IMR-90 (cell line): Measurements from ENCODE around the gene RAPGEF3. TPM values are rescaled to one million over a fixed set of nuclear protein-coding genes. Genes with fewer than 3 reads are reported as not detected.

Source experiments
- ATAC-seq: fragments of 200-7000 bp; cut with Tn5 transposase; 2 replicates; pipeline ENCODE4 v1.9.1; 2020; ENCODE audit warnings: low read depth, mild to moderate bottlenecking, moderate library complexity
- BruUV-seq: library from RNA; stranded (reverse); fragments of 400-500 nt; replicated peaks from 2 replicates; lab custom pipeline; 2021; lab: Mats Ljungman, UMichigan
- CTCF ChIA-PET: fragments of 300-600 bp; formaldehyde crosslinking; extraction: SDS; loops from one replicate; lab custom pipeline; 2021; ENCODE audit warnings: antibody characterized with exemption; lab: Yijun Ruan, JAX
- POLR2A ChIA-PET: fragments of 300-600 bp; sonication (Branson Sonifier 250); formaldehyde crosslinking; loops from one replicate; lab custom pipeline; 2022; ENCODE audit warnings: antibody characterized with exemption; ENCODE audit not compliant: unreplicated experiment; lab: Charles Lee
- DNase-seq: peaks from one replicate; pipeline ENCODE4 v3.0.0; 2013
- H2AFZ ChIP-seq: replicated peaks from 2 replicates; pipeline ENCODE3; 2013; ENCODE audit warnings: low read length, mild to moderate bottlenecking; ENCODE audit not compliant: poor library complexity
- H2AK5ac ChIP-seq: 2 replicates; pipeline ENCODE4 v1.6.1; 2013; ENCODE audit warnings: low read depth, low read length, inconsistent platforms
- H2AK9ac ChIP-seq: replicated peaks from 2 replicates; pipeline ENCODE3; 2013; ENCODE audit warnings: mild to moderate bottlenecking, low read depth, low read length, moderate library complexity; ENCODE audit not compliant: poor library complexity
- H2BK120ac ChIP-seq: 2 replicates; pipeline ENCODE4 v1.6.1; 2013; ENCODE audit warnings: low read depth, low read length, inconsistent platforms
- H2BK15ac ChIP-seq: 3 replicates; pipeline ENCODE4 v1.6.1; 2013; ENCODE audit warnings: low read depth, low read length, inconsistent platforms
- H2BK20ac ChIP-seq: 2 replicates; pipeline ENCODE4 v1.6.1; 2013; ENCODE audit warnings: low read depth, mild to moderate bottlenecking, inconsistent platforms, low read length, moderate library complexity
- H2BK5ac ChIP-seq: 2 replicates; pipeline ENCODE4 v1.6.1; 2013; ENCODE audit warnings: mild to moderate bottlenecking, low read depth, low read length, inconsistent platforms; ENCODE audit not compliant: poor library complexity, severe bottlenecking
- H3K14ac ChIP-seq: replicated peaks from 2 replicates; pipeline ENCODE4 v1.6.1; 2013; ENCODE audit warnings: low read depth, low read length, inconsistent platforms
- H3K18ac ChIP-seq: 2 replicates; pipeline ENCODE4 v1.6.1; 2013; ENCODE audit warnings: low read depth, low read length, control low read depth
- H3K23ac ChIP-seq: 2 replicates; pipeline ENCODE4 v1.6.1; 2013; ENCODE audit warnings: low read depth, low read length, inconsistent platforms
- H3K27ac ChIP-seq: 2 replicates; pipeline ENCODE4 v1.5.1; 2013; ENCODE audit warnings: mild to moderate bottlenecking, control low read depth, low read length; ENCODE audit not compliant: insufficient read depth
- H3K27me3 ChIP-seq: 2 replicates; pipeline ENCODE4 v1.6.1; 2013; ENCODE audit warnings: low read length; ENCODE audit not compliant: control insufficient read depth, insufficient read depth
- H3K36me3 ChIP-seq: 2 replicates; pipeline ENCODE4 v1.6.1; 2013; ENCODE audit warnings: low read length, mixed read lengths; ENCODE audit not compliant: control insufficient read depth, insufficient read depth
- H3K4ac ChIP-seq: 2 replicates; pipeline ENCODE4 v1.6.1; 2013; ENCODE audit warnings: low read depth, low read length, inconsistent platforms
- H3K4me1 ChIP-seq: 2 replicates; pipeline ENCODE4 v1.6.1; 2013; ENCODE audit warnings: low read length, mixed read lengths; ENCODE audit not compliant: control insufficient read depth, insufficient read depth
- H3K4me2 ChIP-seq: 2 replicates; pipeline ENCODE4 v1.6.1; 2013; ENCODE audit warnings: low read depth, mild to moderate bottlenecking, control low read depth, low read length, moderate library complexity
- H3K4me3 ChIP-seq: 2 replicates; pipeline ENCODE4 v1.5.1; 2013; ENCODE audit warnings: low read depth, mild to moderate bottlenecking, control low read depth, low read length, moderate library complexity; ENCODE audit not compliant: insufficient read depth
- H3K56ac ChIP-seq: 2 replicates; pipeline ENCODE4 v1.6.1; 2013; ENCODE audit warnings: low read length, inconsistent platforms; ENCODE audit not compliant: insufficient read depth; ENCODE audit errors: extremely low read depth
- H3K79me1 ChIP-seq, 2 experiments: 2 replicates each; pipeline ENCODE4 v1.6.1; 2013; ENCODE audit warnings: low read length in 2 of 2, inconsistent platforms in 1 of 2, low read depth in 1 of 2
- H3K9ac ChIP-seq: 2 replicates; pipeline ENCODE4 v1.6.1; 2013; ENCODE audit warnings: low read depth, low read length, control low read depth
- H3K9me1 ChIP-seq: 2 replicates; pipeline ENCODE4 v1.6.1; 2013; ENCODE audit warnings: low read length, inconsistent platforms; ENCODE audit not compliant: insufficient read depth
- H3K9me3 ChIP-seq: 2 replicates; pipeline ENCODE4 v1.6.1; 2013; ENCODE audit warnings: low read length; ENCODE audit not compliant: control insufficient read depth, insufficient read depth
- H4K20me1 ChIP-seq: 2 replicates; pipeline ENCODE4 v1.6.1; 2013; ENCODE audit warnings: low read length, inconsistent platforms; ENCODE audit not compliant: insufficient read depth
- H4K5ac ChIP-seq: 2 replicates; pipeline ENCODE4 v1.6.1; 2013; ENCODE audit warnings: mild to moderate bottlenecking, low read depth, low read length, control low read depth
- H4K8ac ChIP-seq, 2 experiments: 2 replicates each; pipeline ENCODE4 v1.6.1; 2013; ENCODE audit warnings: low read depth in 2 of 2, low read length in 2 of 2, control low read depth in 1 of 2, inconsistent platforms in 1 of 2
- H4K91ac ChIP-seq: 2 replicates; pipeline ENCODE4 v1.6.1; 2013; ENCODE audit warnings: low read depth, low read length, inconsistent platforms; ENCODE audit not compliant: insufficient read depth
- RAD21 ChIP-seq: IDR thresholded peaks from 2 replicates; pipeline ENCODE4 v1.6.1; 2012; ENCODE audit warnings: low read length, improper control_type of control experiment
- RCOR1 ChIP-seq: IDR thresholded peaks from 2 replicates; pipeline ENCODE4 v1.6.1; 2012; ENCODE audit warnings: mild to moderate bottlenecking, low read length, improper control_type of control experiment; ENCODE audit not compliant: insufficient replicate concordance
- WGBS, 2 experiments: methylation state at CpG; one replicate each; pipeline versions ENCODE4 v1.1.5 to v1.1.7; 2013; ENCODE audit warnings: missing lambda C conversion rate in 2 of 2; ENCODE audit not compliant: insufficient read length in 1 of 2; ENCODE audit errors: extremely low coverage in 2 of 2; 5-methylcytosine and 5-hydroxymethylcytosine counted together
- dilution Hi-C: fragments of 300-500 bp; cut with HindIII; formaldehyde crosslinking; loops from one replicate; pipeline ENCODE4 v1.14.3; 2018; ENCODE audit warnings: low sequenced_read_pairs; ENCODE audit not compliant: unreplicated experiment
- in situ Hi-C: fragments of 300-500 bp; cut with MboI; formaldehyde crosslinking; loops from 3 replicates; pipeline ENCODE4 v1.14.3; 2019; ENCODE audit warnings: low sequenced_read_pairs, inconsistent platforms, mixed read lengths
- intact Hi-C: fragments of 100-400 bp; cut with micrococcal nuclease; formaldehyde crosslinking; loops from 2 replicates; pipeline ENCODE4 v1.10.0; 2022
- polyA plus RNA-seq, 3 experiments: library from polyadenylated mRNA; depleted of rRNA; stranded (reverse); fragments of >200 nt; gene quantifications; 2 replicates each; pipeline ENCODE4 v1.2.3, GENCODE V29; 2012; ENCODE audit warnings: low replicate concordance in 1 of 3
- total RNA-seq: library from RNA; depleted of rRNA; stranded (reverse); fragments of >200 nt; gene quantifications from 2 replicates; pipeline ENCODE4 v1.2.3, GENCODE V29; 2012

The RAPGEF3 gene
- total and polyA plus RNA-seq, 2 of the 4 experiments (the other 2 are of a cell fraction): 1.3 to 2.0 TPM

GRCh38 chr12:47722136-47722834, 36.4 kb downstream of the RAPGEF3 start:
- H3K23ac ChIP-seq: no peak overlapping the region
- in situ Hi-C loops (loop anchor here (10.0 kb wide), 1 partner anchor 423 kb away; no protein-coding TSS in a partner anchor), dilution Hi-C loops (no loop called here), intact Hi-C loops (no loop called here)
- H3K79me1 ChIP-seq: no peaks in the 10 kb centered on the region
- WGBS, 2 experiments: 79% methylated on average over 2 of the region's 7 CpGs; no CpG with 5 or more reads in 1 of the 2 experiments
- peaks cover 18% of the 10 kb centered on the region for H3K4me1 ChIP-seq
- H3K4me3 ChIP-seq: no peak overlapping the region
- no peak overlapping the region for H2BK20ac ChIP-seq
- no peak overlapping the region for H2AK9ac ChIP-seq
- H2BK5ac ChIP-seq: no peak overlapping the region
- H3K9me1 ChIP-seq: peaks cover 10% of the 10 kb centered on the region
- no peak overlapping the region for H2BK15ac ChIP-seq
- H3K9me3 ChIP-seq: no peaks in the 10 kb centered on the region
- H3K14ac ChIP-seq: no peak overlapping the region
- DNase-seq (no peak), ATAC-seq (no peak)
- no peaks in the 10 kb centered on the region for H4K20me1 ChIP-seq
- H3K56ac ChIP-seq: no peak overlapping the region
- H2AK5ac ChIP-seq: no peak overlapping the region
- no TSS peak for BruUV-seq
- H4K8ac ChIP-seq: no peak overlapping the region
- no peaks in the 10 kb centered on the region for H3K36me3 ChIP-seq
- H4K91ac ChIP-seq: no peak overlapping the region
- no peak overlapping the region for H4K5ac ChIP-seq
- H3K4me2 ChIP-seq: no peak overlapping the region
- ChIA-PET CTCF (no interaction called here), POLR2A (interaction anchor here (0.6 kb wide), 1 partner anchor 9 kb away, joined by 3 read pairs; no protein-coding TSS in a partner anchor)
- H2AFZ ChIP-seq: no peak overlapping the region
- H3K9ac ChIP-seq: no peak overlapping the region
- H3K27me3 ChIP-seq: no peaks in the 10 kb centered on the region
- H2BK120ac ChIP-seq: no peak overlapping the region
- TF ChIP-seq RAD21 (no peak), RCOR1 (no peak)
- no peak overlapping the region for H3K4ac ChIP-seq
- H3K18ac ChIP-seq: no peak overlapping the region
- no peak overlapping the region for H3K27ac ChIP-seq
